ENCODE measurements around the gene SLCO1B3.
A peak's percentile ranks its signal among the peaks of the same experiment; 100 is the strongest.

Gene SLCO1B3

DNA sequence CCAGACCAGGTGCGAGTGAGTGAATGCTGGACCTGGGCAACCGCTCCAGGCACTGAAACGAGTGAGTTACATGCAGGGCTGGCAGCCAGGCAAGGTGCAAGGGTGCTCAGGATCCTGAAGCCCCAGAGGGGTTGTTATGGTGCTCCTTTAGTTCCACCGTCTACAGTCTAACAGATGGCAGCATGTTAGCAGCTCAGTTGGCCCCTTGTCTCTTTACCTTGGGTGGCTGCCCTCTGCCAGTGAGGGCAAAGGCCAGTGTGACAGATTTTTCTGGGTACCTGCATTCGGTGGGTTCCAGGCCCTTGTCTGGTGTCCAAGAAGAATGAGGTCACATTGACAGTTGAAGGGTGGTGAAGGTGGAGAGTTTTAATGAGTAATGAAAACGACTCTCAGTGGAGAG, 106.8 kb downstream of the SLCO1B3 start:
- DNase-seq = no peak

DNA sequence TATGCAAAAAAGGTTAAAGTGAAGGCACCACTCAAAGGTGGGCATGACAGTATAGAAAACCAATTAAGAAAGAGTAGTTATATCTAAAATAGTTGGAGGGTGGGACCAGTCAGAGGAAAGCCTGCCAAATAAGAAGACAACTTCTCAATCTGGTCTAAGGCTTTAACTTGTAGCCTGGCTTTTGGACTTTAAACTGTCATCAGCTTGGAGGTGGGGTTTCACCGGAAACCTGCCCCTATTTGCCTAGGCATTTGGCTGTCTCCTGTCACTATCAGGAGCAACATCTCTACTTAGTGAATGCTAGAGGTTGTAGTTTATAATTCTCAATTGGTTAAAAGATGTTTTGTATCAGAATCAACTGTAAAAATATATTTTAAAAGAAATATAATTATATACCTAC, 107.3 kb downstream of the SLCO1B3 start:
- no peak for DNase-seq

DNA sequence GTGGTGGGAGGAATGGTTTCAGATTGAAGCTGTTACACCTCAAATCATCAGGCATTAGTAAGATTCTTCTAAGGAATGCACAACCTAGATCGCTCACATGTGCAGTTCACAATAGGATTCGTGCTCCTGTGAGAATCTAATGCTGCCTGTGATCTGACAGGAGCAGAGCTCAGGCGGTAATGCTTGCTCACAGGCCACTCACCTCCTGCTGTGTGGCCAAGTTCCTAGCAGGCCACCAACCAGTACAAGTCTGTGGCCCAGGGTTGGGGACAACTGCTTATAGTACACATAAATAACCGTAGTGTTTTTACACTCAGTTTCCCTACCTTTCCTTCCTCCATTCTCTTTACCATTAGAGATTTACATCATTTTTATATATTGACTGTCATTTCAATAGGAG, 121.4 kb downstream of the SLCO1B3 start:
- DNase-seq = no peak

DNA sequence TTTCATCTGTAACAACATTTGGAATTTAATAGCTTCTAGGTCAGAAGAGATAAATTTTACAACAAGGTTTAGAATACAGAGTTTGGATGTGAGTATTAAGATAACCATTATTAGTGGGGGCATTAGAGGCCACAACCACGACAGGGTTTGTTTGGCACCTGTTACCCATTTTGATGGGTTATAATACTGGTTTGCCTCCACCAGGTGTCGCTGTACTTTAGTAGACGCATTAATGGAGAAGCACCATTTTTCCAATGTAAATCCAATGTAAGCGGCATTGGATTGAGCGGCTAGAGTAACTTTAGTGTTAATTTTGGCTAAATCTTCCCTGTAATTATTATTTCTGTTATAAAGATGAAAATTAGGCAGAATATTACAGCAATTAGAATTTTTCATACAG, 136.2 kb downstream of the SLCO1B3 start:
- no peak for DNase-seq

DNA sequence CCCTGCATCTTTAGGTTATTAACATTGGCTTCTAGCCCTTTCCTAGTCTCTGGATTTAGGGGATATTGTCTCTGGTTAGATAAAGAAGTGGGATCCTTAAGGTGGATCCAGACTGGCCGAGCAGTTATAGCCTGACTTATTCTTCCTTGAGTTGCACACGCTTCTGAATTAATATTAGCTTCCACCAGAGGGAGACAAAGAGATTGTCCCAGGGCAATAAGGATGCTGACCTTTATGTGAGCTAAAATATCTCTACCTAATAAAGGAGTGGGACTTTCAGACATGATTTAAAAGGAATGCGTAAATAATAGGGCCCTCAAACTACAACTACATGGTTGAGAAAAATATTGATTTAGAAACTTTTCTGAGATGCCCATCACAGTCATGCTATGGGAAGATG, 139.7 kb downstream of the SLCO1B3 start:
- peak in 1 of 2 donors; percentile 8 for DNase-seq

DNA sequence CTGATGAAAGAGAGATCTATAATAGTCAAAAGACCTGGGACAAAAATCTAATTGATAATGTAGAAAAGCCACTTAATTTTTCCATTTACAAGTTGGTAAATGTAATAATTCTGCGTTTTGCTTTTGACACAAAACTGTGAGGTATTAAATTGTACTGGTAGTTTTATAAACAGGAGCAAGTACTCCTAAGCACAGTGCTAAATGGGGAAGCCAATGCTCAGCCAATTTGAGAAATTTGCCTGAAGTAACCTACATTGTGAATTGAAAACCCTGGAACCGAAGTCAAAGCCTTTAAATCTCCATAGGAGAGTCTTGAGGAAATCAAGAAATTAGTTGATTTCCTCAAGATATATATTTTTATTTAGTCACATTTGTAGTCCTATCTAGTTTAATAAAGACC, 152.8 kb downstream of the SLCO1B3 start:
- no peak for DNase-seq

DNA sequence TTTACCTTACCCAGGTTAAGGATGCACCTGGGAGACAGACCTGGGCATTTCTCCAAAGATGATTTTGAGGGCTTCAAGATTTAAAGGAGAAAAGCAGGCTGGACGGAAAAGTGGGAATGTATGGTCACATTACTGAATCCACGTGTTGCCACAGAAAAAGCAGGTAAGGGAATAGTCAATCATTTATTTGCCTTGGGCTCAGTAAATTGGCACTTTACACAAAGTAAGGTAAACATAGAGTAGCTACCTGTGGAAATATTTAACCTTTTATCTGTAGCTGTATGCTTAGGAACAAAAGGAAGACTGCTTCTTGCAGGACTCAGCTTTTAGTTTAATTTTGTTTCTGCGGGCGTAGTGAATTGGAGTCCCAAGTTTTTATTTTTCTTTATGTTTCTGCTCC, 153.3 kb downstream of the SLCO1B3 start:
- DNase-seq = no peak

Data from bone marrow (tissue), 2 donors.